Naive thymus-derived CD8-positive, alpha-beta T cell (primary cell): ENCODE results near the gene NFE2L3. TPM values are rescaled to one million over a fixed set of nuclear protein-coding genes. Genes with fewer than 3 reads are reported as not detected.
A peak's percentile ranks its signal among the peaks of the same experiment; 100 is the strongest.

ENCODE experiments used
- ATAC-seq, 2 donors: fragments of 150-1000 bp; cut with Tn5 transposase in 1 of 2; sonication (Bioruptor Pico), chemical (Tn5 transposase) in 1 of 2; 1 replicate in 1 of 2; 2 replicates in 1 of 2; pipeline ENCODE4 v1.10.0; 2021; ENCODE audit warnings: mild to moderate bottlenecking in 2 of 2, moderate library complexity in 2 of 2
- POLR2A ChIA-PET: fragments of 350-600 bp; sonication (Branson Sonifier 250); formaldehyde crosslinking; loops from one replicate; lab custom pipeline; 2021; ENCODE audit warnings: antibody characterized with exemption; lab: Charles Lee
- DNase-seq, 10 donors: peaks; one replicate each; pipeline versions ENCODE4 v3.0.0 to v3.0.0-alpha.2; 2020 to 2022
- H3K27ac Mint-ChIP-seq, 10 donors: one replicate each; pipeline ENCODE4 v1.8.0; 2020 to 2022; ENCODE audit warnings: mild to moderate bottlenecking in 10 of 10, mixed read lengths in 10 of 10, moderate library complexity in 4 of 10, inconsistent platforms in 1 of 10
- H3K27me3 Mint-ChIP-seq, 5 donors: one replicate each; pipeline ENCODE4 v1.8.0; 2021 to 2022; ENCODE audit warnings: mixed read lengths in 5 of 5
- H3K36me3 Mint-ChIP-seq, 3 donors: one replicate each; pipeline ENCODE4 v1.8.0; 2020 to 2022; ENCODE audit warnings: mixed read lengths in 3 of 3, mild to moderate bottlenecking in 2 of 3, inconsistent platforms in 1 of 3
- H3K4me1 Mint-ChIP-seq, 4 donors: one replicate each; pipeline ENCODE4 v1.8.0; 2021 to 2022; ENCODE audit warnings: mixed read lengths in 4 of 4
- H3K4me3 Mint-ChIP-seq, 10 donors: one replicate each; pipeline ENCODE4 v1.8.0; 2020 to 2022; ENCODE audit warnings: mild to moderate bottlenecking in 10 of 10, mixed read lengths in 10 of 10, moderate library complexity in 6 of 10, inconsistent platforms in 1 of 10
- H3K9me3 Mint-ChIP-seq, 9 donors: one replicate each; pipeline ENCODE4 v1.8.0; 2020 to 2022; ENCODE audit warnings: mixed read lengths in 9 of 9, mild to moderate bottlenecking in 3 of 9, inconsistent platforms in 1 of 9, moderate library complexity in 1 of 9
- polyA plus RNA-seq, 3 donors: library from polyadenylated mRNA; unstranded; fragments of 300-500 nt; fragmentation: Illumina TruSeq; gene quantifications; one replicate each; pipeline ENCODE4 v1.2.3, GENCODE V29; 2021
- total RNA-seq, 8 experiments: library from RNA in 2 of 8; stranded (reverse) in 2 of 8; gene quantifications; one replicate each; pipeline ENCODE4 v1.2.3 and lab custom pipeline; 2021 to 2026

NFE2L3 gene
- total and polyA plus RNA-seq, 5 experiments from 2014 or later: 1.4 to 4.3 (median 2.9) TPM

- Mint-ChIP-seq H3K27me3 (peaks cover 0 to 9% (median 0%) of the 10 kb centered on the region in 5 donors), H3K9me3 (peaks cover 0 to 5% (median 0%) of the 10 kb centered on the region in 9 donors), H3K36me3 (peaks cover 41 to 70% (median 55%) of the 10 kb centered on the region in 3 donors), H3K27ac (peak overlapping the region; percentile 90 to 100 (median 100)), H3K4me1 (peaks cover 27 to 58% (median 51%) of the 10 kb centered on the region in 4 donors), H3K4me3 (peak overlapping the region; percentile 96 to 100 (median 100))
- no peak for ATAC-seq
- no peak for DNase-seq
- POLR2A ChIA-PET: interaction anchor here (0.6 to 9.8 kb wide), 17 partner anchors 7 to 306 kb away, joined by 3 to 184 read pairs (median 18); partner anchors contain the start of genes NFE2L3 and SNX10
Observed at GRCh38 chr7:26198781-26199169, 46.8 kb downstream of the NFE2L3 start.

DNA sequence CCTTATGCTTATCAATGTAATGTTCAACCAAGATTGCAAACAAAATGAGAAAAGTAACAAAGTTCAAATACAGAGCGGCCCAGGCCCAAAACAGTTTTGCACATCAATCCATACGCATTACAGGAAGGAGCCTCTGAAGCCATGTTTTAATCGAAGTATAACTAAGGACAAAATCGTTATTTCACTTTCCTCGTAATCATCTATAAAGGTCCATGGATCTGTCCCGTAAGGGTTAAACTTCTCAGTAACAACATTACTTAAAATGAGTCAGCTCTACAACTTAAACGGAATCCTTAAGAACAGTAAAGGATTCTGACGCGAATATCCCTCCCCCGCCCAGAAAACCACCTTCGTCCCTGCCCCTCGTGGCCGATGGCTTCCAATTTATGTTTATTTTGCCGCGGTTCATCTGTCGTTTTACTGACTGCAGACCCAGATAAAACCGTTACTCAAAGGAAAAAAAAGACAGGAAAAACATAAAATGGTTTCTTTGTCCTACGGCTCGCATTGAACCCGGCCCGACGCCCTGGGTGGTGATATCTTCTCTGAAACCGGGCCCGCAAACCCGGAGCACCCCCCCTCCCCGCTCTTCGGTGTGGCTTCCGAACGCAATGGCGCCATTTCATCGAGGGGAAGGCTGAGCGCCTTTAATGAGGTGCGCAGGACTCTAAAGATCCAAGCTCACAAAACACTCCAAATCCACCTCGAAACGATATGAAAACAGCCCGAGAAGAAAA lies 47.5 kb downstream of the NFE2L3 start:
- DNase-seq (peak in 7 of 10 donors; percentile 53 to 85 (median 60)), ATAC-seq (peak; percentile 6 to 10)
- H3K36me3 Mint-ChIP-seq: peaks cover 38 to 68% (median 48%) of the 10 kb centered on the region in 3 donors
- H3K4me3 Mint-ChIP-seq: peak overlapping the region; percentile 96 to 100 (median 100)
- POLR2A ChIA-PET: interaction anchor here (0.6 to 9.8 kb wide), 27 partner anchors 8 to 1074 kb away, joined by 3 to 184 read pairs (median 7); partner anchors contain the start of genes CYCS, NFE2L3 and SNX10
- H3K27ac Mint-ChIP-seq: peak overlapping the region; percentile 90 to 100 (median 100)
- peaks cover 0 to 9% (median 0%) of the 10 kb centered on the region in 5 donors for H3K27me3 Mint-ChIP-seq
- H3K4me1 Mint-ChIP-seq: peaks cover 28 to 58% (median 50%) of the 10 kb centered on the region in 4 donors
- peaks cover 0 to 5% (median 0%) of the 10 kb centered on the region in 9 donors for H3K9me3 Mint-ChIP-seq

- peak; percentile 69 to 92 (median 78) for DNase-seq
- ATAC-seq: peak; percentile 32 to 34
- Mint-ChIP-seq H3K27me3 (peaks cover 0 to 9% (median 0%) of the 10 kb centered on the region in 5 donors), H3K27ac (peak overlapping the region; percentile 90 to 100 (median 100)), H3K9me3 (peaks cover 0 to 5% (median 0%) of the 10 kb centered on the region in 9 donors), H3K4me3 (peak overlapping the region; percentile 96 to 100 (median 100)), H3K36me3 (peaks cover 38 to 66% (median 47%) of the 10 kb centered on the region in 3 donors), H3K4me1 (peaks cover 27 to 58% (median 53%) of the 10 kb centered on the region in 4 donors)
- POLR2A ChIA-PET: interaction anchor here (0.6 to 9.8 kb wide), 25 partner anchors 8 to 1075 kb away, joined by 3 to 184 read pairs (median 7); partner anchors contain the start of genes CYCS, NFE2L3 and SNX10
Observed at GRCh38 chr7:26200038-26200443, 48.0 kb downstream of the NFE2L3 start.

- peaks cover 0 to 5% (median 0%) of the 10 kb centered on the region in 9 donors for H3K9me3 Mint-ChIP-seq
- peaks cover 0 to 9% (median 0%) of the 10 kb centered on the region in 5 donors for H3K27me3 Mint-ChIP-seq
- H3K4me3 Mint-ChIP-seq: peak within 1 kb of the TSS; percentile 96 to 100 (median 100)
- peak; percentile 74 to 78 for ATAC-seq
- H3K27ac Mint-ChIP-seq: peak within 1 kb of the TSS; percentile 90 to 100 (median 100)
- DNase-seq: peak; percentile 89 to 100 (median 99)
- H3K4me1 Mint-ChIP-seq: peaks cover 29 to 58% (median 53%) of the 10 kb centered on the region in 4 donors
- peaks cover 38 to 66% (median 44%) of the 10 kb centered on the region in 3 donors for H3K36me3 Mint-ChIP-seq
- POLR2A ChIA-PET: interaction anchor here (0.6 to 9.8 kb wide), 36 partner anchors 8 to 1075 kb away, joined by 3 to 184 read pairs (median 6); partner anchors contain the start of genes CYCS, NFE2L3 and SNX10
Observed at GRCh38 chr7:26200444-26201246, 48.6 kb downstream of the NFE2L3 start, which contains the start of gene HNRNPA2B1. HNRNPA2B1 (minus strand) TSS chr7:26200746; CDS start chr7:26200577, 169 bp downstream.

DNA sequence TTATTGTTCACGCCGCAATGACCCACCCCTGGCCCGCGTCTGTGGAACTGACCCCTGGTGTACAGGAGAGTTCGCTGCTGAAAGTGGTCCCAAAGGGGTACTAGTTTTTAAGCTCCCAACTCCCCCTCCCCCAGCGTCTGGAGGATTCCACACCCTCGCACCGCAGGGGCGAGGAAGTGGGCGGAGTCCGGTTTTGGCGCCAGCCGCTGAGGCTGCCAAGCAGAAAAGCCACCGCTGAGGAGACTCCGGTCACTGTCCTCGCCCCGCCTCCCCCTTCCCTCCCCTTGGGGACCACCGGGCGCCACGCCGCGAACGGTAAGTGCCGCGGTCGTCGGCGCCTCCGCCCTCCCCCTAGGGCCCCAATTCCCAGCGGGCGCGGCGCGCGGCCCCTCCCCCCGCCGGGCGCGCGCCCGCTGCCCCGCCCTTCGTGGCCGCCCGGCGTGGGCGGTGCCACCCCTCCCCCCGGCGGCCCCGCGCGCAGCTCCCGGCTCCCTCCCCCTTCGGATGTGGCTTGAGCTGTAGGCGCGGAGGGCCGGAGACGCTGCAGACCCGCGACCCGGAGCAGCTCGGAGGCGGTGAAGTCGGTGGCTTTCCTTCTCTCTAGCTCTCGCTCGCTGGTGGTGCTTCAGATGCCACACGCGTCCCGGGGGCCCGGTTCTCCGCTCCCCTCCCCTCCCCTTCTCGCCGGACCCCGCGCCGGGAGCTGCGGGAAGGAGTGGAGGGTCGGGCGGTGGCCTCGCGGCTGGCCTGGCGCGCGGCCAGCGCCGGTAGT lies 49.4 kb downstream of the NFE2L3 start, which contains the start of gene CBX3:
Gene CBX3 (plus strand): TSS at position 499 of the 772 bp plus-strand sequence. CDS start 1,254 bp downstream, outside the sequence.
- ATAC-seq (peak; percentile 47 to 53), DNase-seq (peak in 7 of 10 donors; percentile 77 to 95 (median 85))
- peak within 1 kb of the TSS; percentile 90 to 100 (median 100) for H3K27ac Mint-ChIP-seq
- peaks cover 0 to 9% (median 0%) of the 10 kb centered on the region in 5 donors for H3K27me3 Mint-ChIP-seq
- H3K9me3 Mint-ChIP-seq: peaks cover 0 to 5% (median 0%) of the 10 kb centered on the region in 9 donors
- peaks cover 30 to 66% (median 37%) of the 10 kb centered on the region in 3 donors for H3K36me3 Mint-ChIP-seq
- POLR2A ChIA-PET: interaction anchor here (0.6 to 9.8 kb wide), 24 partner anchors 9 to 1076 kb away, joined by 3 to 184 read pairs (median 7); partner anchors contain the start of genes CYCS, NFE2L3 and SNX10
- H3K4me1 Mint-ChIP-seq: peaks cover 27 to 58% (median 52%) of the 10 kb centered on the region in 4 donors
- H3K4me3 Mint-ChIP-seq: peak within 1 kb of the TSS; percentile 96 to 100 (median 100)

DNA sequence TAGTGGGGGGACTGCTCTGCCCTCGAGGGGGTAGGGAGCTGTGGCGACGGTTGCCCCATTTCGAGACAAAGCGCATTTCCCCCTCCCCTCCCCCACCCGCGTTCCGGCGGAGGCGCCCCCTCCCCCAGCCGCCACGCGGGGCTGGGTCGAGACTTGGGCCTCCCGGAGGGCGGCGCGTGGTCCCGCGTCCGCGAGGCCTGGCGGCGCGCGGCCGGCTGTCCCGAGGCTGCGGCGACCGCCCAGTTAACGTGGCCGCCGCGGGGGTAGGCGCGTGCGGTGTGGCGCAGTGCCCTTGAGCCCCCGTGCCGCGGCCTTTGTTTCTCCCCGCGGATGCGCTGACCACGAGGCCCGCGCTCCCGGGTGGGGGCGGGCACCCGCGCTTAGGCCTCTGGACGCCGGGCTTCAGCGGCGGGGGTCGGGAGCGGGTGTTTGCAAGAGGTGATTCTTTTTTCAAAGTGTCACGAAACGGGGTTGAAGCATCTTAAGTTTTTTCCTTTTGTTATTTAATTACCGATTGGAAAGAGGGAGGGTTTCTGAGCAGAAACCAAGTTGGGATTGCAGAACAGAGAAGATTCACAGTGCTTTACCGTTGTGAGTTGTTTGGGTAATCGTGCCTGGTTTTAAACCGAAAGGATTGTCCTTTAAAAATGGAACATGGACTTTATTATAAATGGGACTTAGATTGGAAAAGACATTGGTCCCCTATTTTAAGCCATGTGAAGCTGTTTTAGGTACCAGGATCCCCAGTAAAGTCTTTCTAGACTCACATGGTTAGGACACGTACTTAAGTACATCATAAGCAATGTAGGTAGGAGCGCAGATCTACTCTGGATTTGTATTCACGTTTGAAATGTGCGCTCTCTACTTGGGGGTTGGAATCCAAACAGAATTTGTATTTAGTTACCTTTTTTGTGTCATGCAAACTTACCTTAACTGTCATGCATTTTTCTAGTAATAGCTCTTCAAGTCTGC lies 50.3 kb downstream of the NFE2L3 start:
- peaks cover 0 to 5% (median 0%) of the 10 kb centered on the region in 9 donors for H3K9me3 Mint-ChIP-seq
- H3K4me1 Mint-ChIP-seq: peaks cover 27 to 58% (median 50%) of the 10 kb centered on the region in 4 donors
- no peak for ATAC-seq
- H3K27ac Mint-ChIP-seq: peak overlapping the region; percentile 71 to 100 (median 89)
- POLR2A ChIA-PET: interaction anchor here (0.7 to 9.8 kb wide), 20 partner anchors 8 to 310 kb away, joined by 3 to 184 read pairs (median 7); partner anchors contain the start of genes NFE2L3 and SNX10
- peaks cover 24 to 66% (median 32%) of the 10 kb centered on the region in 3 donors for H3K36me3 Mint-ChIP-seq
- peaks cover 0 to 9% (median 0%) of the 10 kb centered on the region in 5 donors for H3K27me3 Mint-ChIP-seq
- H3K4me3 Mint-ChIP-seq: peak overlapping the region; percentile 87 to 99 (median 93)
- peak in 6 of 10 donors; percentile 43 to 83 (median 60) for DNase-seq

DNA sequence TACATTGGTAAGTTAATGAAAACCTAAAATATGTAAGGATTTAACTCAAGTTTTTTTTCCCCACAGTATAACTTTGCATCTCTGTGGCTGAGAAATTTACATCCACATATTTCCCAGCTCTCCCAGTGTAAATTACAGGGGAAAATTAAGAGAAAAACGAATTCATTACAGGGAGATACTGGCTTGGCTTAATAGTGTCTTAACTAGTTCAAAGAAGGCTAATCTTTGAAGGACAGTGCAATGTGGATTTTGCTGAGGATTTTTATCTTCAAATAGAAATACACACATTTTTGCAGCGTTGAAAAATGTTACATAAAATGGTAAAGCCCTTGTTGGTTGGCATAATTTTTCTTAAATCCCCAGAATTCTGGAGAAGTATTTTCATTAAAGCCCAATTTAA lies 51.0 kb downstream of the NFE2L3 start:
- peaks cover 21 to 68% (median 29%) of the 10 kb centered on the region in 3 donors for H3K36me3 Mint-ChIP-seq
- peak overlapping the region; percentile 71 to 92 (median 89) for H3K27ac Mint-ChIP-seq
- H3K4me1 Mint-ChIP-seq: peaks cover 27 to 57% (median 49%) of the 10 kb centered on the region in 4 donors
- no peak for DNase-seq
- no peak for ATAC-seq
- peaks cover 0 to 9% (median 0%) of the 10 kb centered on the region in 5 donors for H3K27me3 Mint-ChIP-seq
- H3K4me3 Mint-ChIP-seq: peak overlapping the region; percentile 83 to 99 (median 92)
- H3K9me3 Mint-ChIP-seq: peaks cover 0 to 5% (median 0%) of the 10 kb centered on the region in 9 donors
- POLR2A ChIA-PET: interaction anchor here (0.7 to 9.8 kb wide), 8 partner anchors 10 to 310 kb away, joined by 3 to 184 read pairs (median 14); partner anchors contain the start of gene NFE2L3

DNA sequence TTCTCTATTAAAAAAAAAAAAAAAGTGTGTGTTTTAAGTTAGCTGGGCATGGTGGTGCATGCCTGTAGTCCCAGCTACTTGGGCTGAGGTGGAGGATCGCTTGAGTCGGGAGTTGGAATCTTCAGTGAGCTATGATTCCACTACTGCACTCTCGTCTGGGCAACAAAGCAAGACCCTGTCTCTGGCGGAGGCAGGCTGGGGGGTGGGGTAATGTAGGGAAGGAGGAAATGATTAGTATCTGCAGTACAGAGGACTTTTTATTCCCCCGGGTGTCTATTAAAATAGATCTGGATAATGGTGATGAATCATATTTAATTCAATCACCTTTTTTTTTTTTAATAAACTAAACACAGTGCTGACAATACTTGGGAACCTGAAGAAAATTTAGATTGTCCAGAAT lies 56.0 kb downstream of the NFE2L3 start:
- Mint-ChIP-seq H3K27me3 (no peaks in the 10 kb centered on the region), H3K27ac (peak overlapping the region in 8 of 10 donors; percentile 18 to 84 (median 47)), H3K36me3 (peaks cover 0 to 87% (median 19%) of the 10 kb centered on the region in 3 donors), H3K9me3 (no peaks in the 10 kb centered on the region), H3K4me1 (peaks cover 29 to 54% (median 50%) of the 10 kb centered on the region in 4 donors), H3K4me3 (peak overlapping the region in 1 of 10 donors; percentile 18)
- DNase-seq: no peak
- POLR2A ChIA-PET: interaction anchor here (0.6 to 0.8 kb wide), 4 partner anchors 10 to 107 kb away, joined by 3 to 4 read pairs (median 3); no protein-coding TSS in a partner anchor
- no peak for ATAC-seq

GRCh38 chr7:26212921-26213718 lies 61.1 kb downstream of the NFE2L3 start:
- H3K36me3 Mint-ChIP-seq: peaks cover 0 to 54% (median 15%) of the 10 kb centered on the region in 3 donors

More at GRCh38 chr7:26212921-26213718, 61.1 kb downstream of the NFE2L3 start:
- H3K27me3 Mint-ChIP-seq: no peaks in the 10 kb centered on the region
- POLR2A ChIA-PET: interaction anchor here (0.5 to 2.1 kb wide), 2 partner anchors 8 to 33 kb away, joined by 3 to 9 read pairs; no protein-coding TSS in a partner anchor
- ATAC-seq (no peak), DNase-seq (no peak)
- peaks cover 7 to 14% (median 10%) of the 10 kb centered on the region in 4 donors for H3K4me1 Mint-ChIP-seq
- H3K9me3 Mint-ChIP-seq: no peaks in the 10 kb centered on the region
- no peak overlapping the region for H3K4me3 Mint-ChIP-seq
- peak overlapping the region in 4 of 10 donors; percentile 19 to 53 (median 38) for H3K27ac Mint-ChIP-seq
